Panc1 (cell line): ENCODE results near the gene CCDC178. TPM values are rescaled to one million over a fixed set of nuclear protein-coding genes. Genes with fewer than 3 reads are reported as not detected.

Source experiments
- ATAC-seq: fragments of 200-7000 bp; cut with Tn5 transposase; 2 replicates; pipeline ENCODE4 v1.9.1; 2020; ENCODE audit warnings: mild to moderate bottlenecking, moderate library complexity
- BruUV-seq: library from RNA; stranded (reverse); fragments of 400-500 nt; replicated peaks from 2 replicates; lab custom pipeline; 2021; lab: Mats Ljungman, UMichigan
- CTCF ChIA-PET: fragments of 300-600 bp; sonication (Branson Sonifier 250); formaldehyde crosslinking; loops from one replicate; lab custom pipeline; 2022; ENCODE audit warnings: antibody characterized with exemption; lab: Charles Lee
- POLR2A ChIA-PET: fragments of 300-600 bp; sonication (Branson Sonifier 250); formaldehyde crosslinking; loops from one replicate; lab custom pipeline; 2022; ENCODE audit warnings: antibody characterized with exemption; lab: Charles Lee
- DNase-seq: peaks from one replicate; pipeline ENCODE4 v3.0.0-alpha.2; 2010; ENCODE audit warnings: low read depth, low spot score
- H3K27ac ChIP-seq: 2 replicates; pipeline ENCODE4 v1.5.1; 2011; ENCODE audit warnings: mild to moderate bottlenecking, low read length, inconsistent platforms
- H3K27me3 ChIP-seq: fragments of 200-500 bp; sonication (Bioruptor generic); 2 replicates; pipeline ENCODE4 v1.6.0; 2014; ENCODE audit warnings: low read length, inconsistent platforms; ENCODE audit not compliant: control insufficient read depth, insufficient read depth
- H3K36me3 ChIP-seq: fragments of 200-500 bp; sonication (Bioruptor generic); 2 replicates; pipeline ENCODE4 v1.5.1; 2014; ENCODE audit warnings: inconsistent platforms, mild to moderate bottlenecking, low read length, moderate library complexity; ENCODE audit not compliant: control insufficient read depth, insufficient read depth
- H3K4me1 ChIP-seq: 2 replicates; pipeline ENCODE4 v1.5.1; 2011; ENCODE audit warnings: inconsistent platforms, mild to moderate bottlenecking, low read length, moderate library complexity; ENCODE audit not compliant: control insufficient read depth, insufficient read depth
- H3K4me3 ChIP-seq, 2 experiments: 2 replicates each; pipeline ENCODE4 v1.5.1; 2011 to 2012; ENCODE audit warnings: low read depth in 2 of 2, low read length in 2 of 2, mild to moderate bottlenecking in 2 of 2, inconsistent platforms in 1 of 2, moderate library complexity in 1 of 2
- H3K9me3 ChIP-seq: fragments of 200-500 bp; sonication (Bioruptor generic); 2 replicates; pipeline ENCODE4 v1.5.1; 2014; ENCODE audit warnings: low read depth, mild to moderate bottlenecking, inconsistent platforms, low read length, moderate library complexity; ENCODE audit not compliant: control insufficient read depth, insufficient read depth
- CTCF ChIP-seq: fragments of 450-650 bp; IDR thresholded peaks from 2 replicates; pipeline ENCODE4 v1.5.1; 2017; ENCODE audit warnings: mild to moderate bottlenecking
- POLR2AphosphoS5 ChIP-seq: IDR thresholded peaks from 2 replicates; pipeline ENCODE4 v1.6.1; 2012; ENCODE audit warnings: mild to moderate bottlenecking, low read depth, low read length, moderate library complexity
- REST ChIP-seq, 2 experiments: IDR thresholded peaks; 2 replicates each; pipeline ENCODE4 v1.6.1; 2011 to 2012; ENCODE audit warnings: low read depth in 2 of 2, control low read depth in 1 of 2, low read length in 1 of 2, mild to moderate bottlenecking in 1 of 2, moderate library complexity in 1 of 2; ENCODE audit not compliant: insufficient read depth in 1 of 2
- SIN3A ChIP-seq: IDR thresholded peaks from 2 replicates; pipeline ENCODE4 v1.6.1; 2012; ENCODE audit warnings: low read depth, mild to moderate bottlenecking, low read length, moderate library complexity, borderline replicate concordance; ENCODE audit not compliant: insufficient read depth
- TCF7L2 ChIP-seq: IDR thresholded peaks from 2 replicates; pipeline ENCODE4 v1.6.1; 2011; ENCODE audit warnings: mild to moderate bottlenecking, low read depth, low read length, inconsistent platforms
- in situ Hi-C: cut with HindIII; loops from 2 replicates; pipeline ENCODE4 v1.10.0; 2016; ENCODE audit warnings: low sequenced_read_pairs, low pct_unique_long_range_greater_than_20kb
- intact Hi-C: fragments of 100-400 bp; cut with micrococcal nuclease; formaldehyde crosslinking; loops from one replicate; pipeline ENCODE4 v1.10.0; 2022; ENCODE audit not compliant: unreplicated experiment
- total RNA-seq: library from RNA; stranded (reverse); gene quantifications from one replicate; pipeline ENCODE4 v1.2.1, GENCODE V29; 2021; ENCODE audit not compliant: unreplicated experiment

The CCDC178 gene
- total RNA-seq, 1 experiment from 2014 or later = not detected

GRCh38 chr18:33444709-33445108 is 4.2 kb upstream of the CCDC178 start:
- in situ Hi-C loops (no loop called here), intact Hi-C loops (no loop called here)
- no peak overlapping the region for H3K27ac ChIP-seq
- 0 out of 2 replicates have a peak, but pooled peaks cover 2% of the 10 kb centered on the region for H3K9me3 ChIP-seq
- H3K36me3 ChIP-seq = no peaks in the 10 kb centered on the region
- no peaks in the 10 kb centered on the region for H3K27me3 ChIP-seq
- H3K4me3 ChIP-seq = no peak overlapping the region
- TF ChIP-seq SIN3A = no peak
- TF ChIP-seq TCF7L2 = no peak
- TF ChIP-seq CTCF = no peak
- TF ChIP-seq REST (IDR thresholded peaks at IDR 0.05; ENCODE audit: insufficient read depth in 1 of 2, low read depth in 2 of 2, low read length in 1 of 2) = no peak
- no peak for TF ChIP-seq POLR2AphosphoS5
- CTCF ChIA-PET = no interaction called here
- DNase-seq (no peak), ATAC-seq (no peak)
- no TSS peak for BruUV-seq
- no peaks in the 10 kb centered on the region for H3K4me1 ChIP-seq
- POLR2A ChIA-PET = no interaction called here

DNA sequence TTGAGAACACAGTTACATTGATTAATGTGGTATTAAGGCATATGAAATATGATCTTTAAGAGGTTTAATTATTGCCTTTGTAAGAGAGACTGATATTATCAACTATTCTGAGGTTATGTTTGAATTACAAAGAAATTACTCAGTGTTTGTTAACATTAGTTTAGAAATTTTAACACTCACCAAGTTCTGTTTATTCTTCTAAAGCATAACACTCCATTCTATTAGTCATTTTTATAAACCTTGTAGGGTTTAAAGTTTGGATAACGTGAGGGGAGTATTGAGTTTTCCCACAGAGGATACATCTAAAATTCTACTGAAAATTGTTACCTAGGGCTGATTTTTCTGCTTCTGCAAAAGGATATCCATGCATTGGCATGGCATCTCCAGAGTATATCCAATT is 7.7 kb downstream of the CCDC178 start:
- ChIA-PET POLR2A (no interaction called here), CTCF (no interaction called here)
- Histone ChIP-seq H3K4me1 (no peaks in the 10 kb centered on the region), H3K27ac (no peak overlapping the region), H3K4me3 (no peak overlapping the region), H3K36me3 (no peaks in the 10 kb centered on the region), H3K9me3 (no peaks in the 10 kb centered on the region), H3K27me3 (no peaks in the 10 kb centered on the region)
- ATAC-seq (no peak), DNase-seq (no peak)
- BruUV-seq = no TSS peak
- in situ Hi-C loops = no loop called here
- intact Hi-C loops = no loop called here
- TF ChIP-seq TCF7L2 = no peak
- no peak for TF ChIP-seq CTCF
- TF ChIP-seq POLR2AphosphoS5 = no peak
- TF ChIP-seq REST (IDR thresholded peaks at IDR 0.05; ENCODE audit: insufficient read depth in 1 of 2, low read depth in 2 of 2, low read length in 1 of 2) = no peak
- no peak for TF ChIP-seq SIN3A
